ENCODE measurements around the gene TMPRSS4. TPM values are rescaled to one million over a fixed set of nuclear protein-coding genes. Genes with fewer than 3 reads are reported as not detected.

Gene TMPRSS4
- total and polyA plus RNA-seq, 9 of the 15 experiments (the other 6 are each of a cell fraction or from before 2014, with no cell fraction given) = 4.0 to 10.0 (median 5.6) TPM

DNA sequence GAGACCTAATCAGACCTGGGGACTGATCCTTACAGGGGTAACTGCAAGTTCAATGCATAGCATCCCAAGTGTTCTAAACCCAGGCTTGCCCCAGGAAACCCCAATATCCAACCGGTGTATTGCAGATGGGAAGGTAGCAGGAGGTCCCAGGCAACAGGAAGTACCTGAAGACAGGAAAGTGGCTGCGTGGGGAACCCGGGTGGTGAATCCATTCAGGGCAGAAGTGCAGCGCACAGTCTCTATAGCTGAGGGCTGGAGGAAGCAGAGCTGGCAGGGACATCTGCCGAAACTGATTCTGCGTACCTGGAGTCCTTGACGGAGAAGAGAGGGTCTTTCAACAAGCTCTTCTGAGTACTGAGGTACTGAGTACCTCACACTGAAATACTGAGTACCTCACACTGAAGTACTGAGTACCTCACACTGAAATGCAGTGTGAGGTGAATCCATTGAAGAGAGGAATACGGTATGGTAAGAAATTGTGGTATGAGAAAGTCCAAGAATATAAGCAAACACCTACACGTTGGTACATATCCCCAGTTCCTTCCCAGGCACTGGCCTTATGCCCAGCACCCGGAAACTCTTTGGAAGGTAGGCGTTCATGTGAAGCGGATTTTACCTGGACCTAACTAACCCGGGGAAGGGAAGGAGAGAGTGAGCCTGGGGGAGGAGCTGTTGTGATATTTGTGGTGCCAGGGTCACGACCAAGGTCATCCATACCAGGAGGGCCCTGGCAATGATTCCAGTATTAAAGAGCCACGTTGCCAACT is 55.7 kb downstream of the TMPRSS4 start (continued):
- TF ChIP-seq, protein P1, sequence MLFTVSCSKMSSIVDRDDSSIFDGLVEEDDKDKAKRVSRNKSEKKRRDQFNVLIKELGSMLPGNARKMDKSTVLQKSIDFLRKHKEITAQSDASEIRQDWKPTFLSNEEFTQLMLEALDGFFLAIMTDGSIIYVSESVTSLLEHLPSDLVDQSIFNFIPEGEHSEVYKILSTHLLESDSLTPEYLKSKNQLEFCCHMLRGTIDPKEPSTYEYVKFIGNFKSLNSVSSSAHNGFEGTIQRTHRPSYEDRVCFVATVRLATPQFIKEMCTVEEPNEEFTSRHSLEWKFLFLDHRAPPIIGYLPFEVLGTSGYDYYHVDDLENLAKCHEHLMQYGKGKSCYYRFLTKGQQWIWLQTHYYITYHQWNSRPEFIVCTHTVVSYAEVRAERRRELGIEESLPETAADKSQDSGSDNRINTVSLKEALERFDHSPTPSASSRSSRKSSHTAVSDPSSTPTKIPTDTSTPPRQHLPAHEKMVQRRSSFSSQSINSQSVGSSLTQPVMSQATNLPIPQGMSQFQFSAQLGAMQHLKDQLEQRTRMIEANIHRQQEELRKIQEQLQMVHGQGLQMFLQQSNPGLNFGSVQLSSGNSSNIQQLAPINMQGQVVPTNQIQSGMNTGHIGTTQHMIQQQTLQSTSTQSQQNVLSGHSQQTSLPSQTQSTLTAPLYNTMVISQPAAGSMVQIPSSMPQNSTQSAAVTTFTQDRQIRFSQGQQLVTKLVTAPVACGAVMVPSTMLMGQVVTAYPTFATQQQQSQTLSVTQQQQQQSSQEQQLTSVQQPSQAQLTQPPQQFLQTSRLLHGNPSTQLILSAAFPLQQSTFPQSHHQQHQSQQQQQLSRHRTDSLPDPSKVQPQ (CRISPR knock-in tag; IDR thresholded peaks at IDR 0.05; ENCODE audit: borderline replicate concordance) = no peak

DNA sequence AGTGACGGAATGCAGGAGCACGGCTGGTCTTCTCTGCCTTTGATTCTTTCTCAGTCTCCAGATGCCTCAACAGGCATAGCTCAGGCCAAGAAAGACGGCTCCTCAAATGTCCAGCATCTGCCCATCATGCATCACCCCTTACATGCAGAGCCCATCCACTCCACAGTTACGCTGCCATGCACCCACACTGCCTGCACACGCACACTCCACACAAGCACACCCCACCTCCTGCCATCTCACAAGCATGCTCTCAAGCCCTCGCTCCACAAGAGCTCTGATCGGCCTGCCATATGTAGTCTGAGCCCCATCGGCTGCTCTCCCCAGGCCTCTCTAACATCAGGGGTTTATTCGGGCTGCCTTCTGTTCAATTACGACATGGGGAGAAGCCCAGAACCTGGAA is 56.9 kb downstream of the TMPRSS4 start:
- Histone ChIP-seq H3K36me3 (ENCODE audit: control insufficient read depth, insufficient read depth, low read length) (no peaks in the 10 kb centered on the region), H2AFZ (ENCODE audit: low read depth, low read length) (no peak overlapping the region), H3K79me2 (ENCODE audit: control insufficient read depth, insufficient read depth, low read length) (no peaks in the 10 kb centered on the region), H4K20me1 (replicated peaks; ENCODE audit: control insufficient read depth, insufficient read depth, low read length) (no peaks in the 10 kb centered on the region; the same call in 1 of the 2 replicates), H3K27me3 (ENCODE audit: control insufficient read depth in 2 of 2, insufficient read depth in 2 of 2, low read length in 2 of 2) (peaks cover 16 to 50% of the 10 kb centered on the region in 2 experiments), H3K9ac (ENCODE audit: insufficient read depth in 1 of 2, low read depth in 2 of 2, low read length in 2 of 2) (0 out of 4 replicates have a peak overlapping the region, but pooled peaks of 1 of the 2 experiments have one; percentile 65), H3K4me2 (ENCODE audit: insufficient read depth, low read length) (no peak overlapping the region), H3K9me1 (ENCODE audit: control insufficient read depth, insufficient read depth, low read length) (peaks cover 3% of the 10 kb centered on the region), H3K4me1 (replicated peaks in 1 of 2; ENCODE audit: control insufficient read depth in 2 of 2, insufficient read depth in 2 of 2, low read length in 2 of 2) (no peaks in the 10 kb centered on the region), H3K27ac (ENCODE audit: extremely low read depth, low read depth, low read length) (no peak overlapping the region), H3K4me3 (no peak overlapping the region), H3K9me3 (replicated peaks; ENCODE audit: control insufficient read depth, insufficient read depth, low read depth, low read length) (no peaks in the 10 kb centered on the region)
- in situ Hi-C loops (cut with MboI) = no loop called here
- intact Hi-C loops (cut with micrococcal nuclease) = no loop called here
- DNase-seq (ENCODE audit: extremely low read depth in 1 of 4, low spot score in 3 of 4) (no peak), FAIRE-seq (no peak), ATAC-seq (no peak)
- ChIA-PET POLR2A (interaction anchor here (0.8 kb wide), 1 partner anchor 35 kb away, joined by 4 read pairs; no protein-coding TSS in a partner anchor), CTCF (ENCODE audit: low intra/inter-chr PET ratio) (no interaction called here)
- 4% methylated on average over 10 of the region's 10 CpGs for WGBS (ENCODE audit: insufficient coverage, low coverage, missing lambda C conversion rate)
- BruUV-seq (replicated peaks) = no TSS peak
- no peak for TF ChIP-seq PRPF4 (IDR thresholded peaks at IDR 0.05; ENCODE audit: insufficient read depth, low read depth, low read length, poor library complexity, severe bottlenecking)
- no peak for TF ChIP-seq POLR3G (IDR thresholded peaks at IDR 0.05; ENCODE audit: extremely low read depth, insufficient read length, insufficient replicate concordance)
- TF ChIP-seq, protein P2, sequence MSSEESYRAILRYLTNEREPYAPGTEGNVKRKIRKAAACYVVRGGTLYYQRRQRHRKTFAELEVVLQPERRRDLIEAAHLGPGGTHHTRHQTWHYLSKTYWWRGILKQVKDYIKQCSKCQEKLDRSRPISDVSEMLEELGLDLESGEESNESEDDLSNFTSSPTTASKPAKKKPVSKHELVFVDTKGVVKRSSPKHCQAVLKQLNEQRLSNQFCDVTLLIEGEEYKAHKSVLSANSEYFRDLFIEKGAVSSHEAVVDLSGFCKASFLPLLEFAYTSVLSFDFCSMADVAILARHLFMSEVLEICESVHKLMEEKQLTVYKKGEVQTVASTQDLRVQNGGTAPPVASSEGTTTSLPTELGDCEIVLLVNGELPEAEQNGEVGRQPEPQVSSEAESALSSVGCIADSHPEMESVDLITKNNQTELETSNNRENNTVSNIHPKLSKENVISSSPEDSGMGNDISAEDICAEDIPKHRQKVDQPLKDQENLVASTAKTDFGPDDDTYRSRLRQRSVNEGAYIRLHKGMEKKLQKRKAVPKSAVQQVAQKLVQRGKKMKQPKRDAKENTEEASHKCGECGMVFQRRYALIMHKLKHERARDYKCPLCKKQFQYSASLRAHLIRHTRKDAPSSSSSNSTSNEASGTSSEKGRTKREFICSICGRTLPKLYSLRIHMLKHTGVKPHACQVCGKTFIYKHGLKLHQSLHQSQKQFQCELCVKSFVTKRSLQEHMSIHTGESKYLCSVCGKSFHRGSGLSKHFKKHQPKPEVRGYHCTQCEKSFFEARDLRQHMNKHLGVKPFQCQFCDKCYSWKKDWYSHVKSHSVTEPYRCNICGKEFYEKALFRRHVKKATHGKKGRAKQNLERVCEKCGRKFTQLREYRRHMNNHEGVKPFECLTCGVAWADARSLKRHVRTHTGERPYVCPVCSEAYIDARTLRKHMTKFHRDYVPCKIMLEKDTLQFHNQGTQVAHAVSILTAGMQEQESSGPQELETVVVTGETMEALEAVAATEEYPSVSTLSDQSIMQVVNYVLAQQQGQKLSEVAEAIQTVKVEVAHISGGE (CRISPR knock-in tag; IDR thresholded peaks at IDR 0.05) = no peak
- no peak for TF ChIP-seq C11orf30 (IDR thresholded peaks at IDR 0.05; ENCODE audit: low read depth)
- no peak for TF ChIP-seq ZNF282 (CRISPR knock-in tag; IDR thresholded peaks at IDR 0.05)
- TF ChIP-seq NFIC (IDR thresholded peaks at IDR 0.05) = no peak
- TF ChIP-seq SAP30 (IDR thresholded peaks at IDR 0.05; ENCODE audit: borderline replicate concordance, insufficient read depth, low read depth, low read length, poor library complexity, severe bottlenecking) = no peak
- TF ChIP-seq, protein P3, sequence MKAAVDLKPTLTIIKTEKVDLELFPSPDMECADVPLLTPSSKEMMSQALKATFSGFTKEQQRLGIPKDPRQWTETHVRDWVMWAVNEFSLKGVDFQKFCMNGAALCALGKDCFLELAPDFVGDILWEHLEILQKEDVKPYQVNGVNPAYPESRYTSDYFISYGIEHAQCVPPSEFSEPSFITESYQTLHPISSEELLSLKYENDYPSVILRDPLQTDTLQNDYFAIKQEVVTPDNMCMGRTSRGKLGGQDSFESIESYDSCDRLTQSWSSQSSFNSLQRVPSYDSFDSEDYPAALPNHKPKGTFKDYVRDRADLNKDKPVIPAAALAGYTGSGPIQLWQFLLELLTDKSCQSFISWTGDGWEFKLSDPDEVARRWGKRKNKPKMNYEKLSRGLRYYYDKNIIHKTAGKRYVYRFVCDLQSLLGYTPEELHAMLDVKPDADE (conservative IDR thresholded peaks at IDR 0.05; ENCODE audit: control insufficient read depth, low read depth, low read length) = no peak
- no peak for TF ChIP-seq HNRNPUL1 (IDR thresholded peaks at IDR 0.05; ENCODE audit: low read length)
- no peak for TF ChIP-seq CREM (IDR thresholded peaks at IDR 0.05; ENCODE audit: low read depth)
- no peak for TF ChIP-seq RB1 (IDR thresholded peaks at IDR 0.05; ENCODE audit: low read depth)
